ENCODE data around the gene UNC45B.
"Not testable (repeated sequence)": the region's sequence is repeated elsewhere in the genome, so short reads cannot be mapped to it uniquely, and the experiment has no call there.

The UNC45B gene

DNA sequence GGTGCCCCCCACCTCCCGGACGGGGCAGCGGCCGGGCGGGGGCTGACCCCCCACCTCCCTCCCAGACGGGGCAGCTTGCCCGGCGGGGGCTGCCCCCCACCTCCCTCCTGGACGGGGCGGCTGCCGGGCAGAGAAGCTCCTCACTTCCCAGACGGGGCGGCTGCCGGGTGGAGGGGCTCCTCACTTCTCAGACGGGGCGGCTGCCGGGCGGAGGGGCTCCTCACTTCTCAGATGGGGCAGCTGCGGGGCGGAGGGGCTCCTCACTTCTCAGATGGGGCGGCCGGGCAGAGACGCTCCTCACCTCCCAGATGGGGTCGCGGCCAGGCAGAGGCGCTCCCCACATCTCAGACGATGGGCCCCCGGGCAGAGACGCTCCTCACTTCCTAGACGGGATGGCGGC, 47.4 kb downstream of the UNC45B start:
- H3K18ac ChIP-seq (ENCODE audit: low read length) = not testable (repeated sequence)

DNA sequence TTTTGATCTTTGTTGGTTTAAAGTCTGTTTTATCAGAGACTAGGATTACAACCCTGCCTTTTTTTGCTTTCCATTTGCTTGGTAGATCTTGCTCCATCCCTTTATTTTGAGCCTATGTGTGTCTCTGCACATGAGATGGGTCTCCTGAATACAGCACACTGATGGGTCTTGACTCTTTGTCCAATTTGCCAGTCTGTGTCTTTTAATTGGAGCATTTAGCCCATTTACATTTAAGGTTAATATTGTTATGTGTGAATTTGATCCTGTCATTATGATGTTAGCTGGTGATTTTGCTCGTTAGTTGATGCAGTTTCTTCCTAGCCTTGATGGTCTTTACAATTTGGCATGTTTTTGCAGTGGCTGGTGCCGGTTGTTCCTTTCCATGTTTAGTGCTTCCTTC, 55.0 kb downstream of the UNC45B start:
- not testable (repeated sequence) for H3K4me1 ChIP-seq (ENCODE audit: control insufficient read depth in 2 of 2, insufficient read depth in 1 of 2, low read depth in 1 of 2, low read length in 2 of 2); H2AFZ ChIP-seq (ENCODE audit: low read length); H3K4ac ChIP-seq (ENCODE audit: low read length); H3K4me3 ChIP-seq (ENCODE audit: low read length in 2 of 2); H2BK5ac ChIP-seq (ENCODE audit: low read length); H2AK5ac ChIP-seq (ENCODE audit: low read depth, low read length); H2BK120ac ChIP-seq (ENCODE audit: low read depth, low read length); H3K9ac ChIP-seq (ENCODE audit: low read depth, low read length, poor library complexity); H2BK12ac ChIP-seq (ENCODE audit: low read length); H2BK15ac ChIP-seq (ENCODE audit: low read length); H4K8ac ChIP-seq (ENCODE audit: low read depth, low read length); H3K18ac ChIP-seq (ENCODE audit: low read length); H3K27me3 ChIP-seq (ENCODE audit: control insufficient read depth in 3 of 3, insufficient read depth in 3 of 3, low read depth in 1 of 3, low read length in 3 of 3); H3K23ac ChIP-seq (ENCODE audit: low read depth, low read length, poor library complexity); H3K4me2 ChIP-seq (ENCODE audit: insufficient read depth, low read length, poor library complexity, severe bottlenecking); H3K14ac ChIP-seq (ENCODE audit: low read length); H3K9me3 ChIP-seq (replicated peaks in 1 of 2; ENCODE audit: control insufficient read depth in 2 of 2, insufficient read depth in 1 of 2, low read depth in 1 of 2, low read length in 2 of 2); H3K36me3 ChIP-seq (replicated peaks in 1 of 2; ENCODE audit: control insufficient read depth in 2 of 2, insufficient read depth in 2 of 2, low read length in 2 of 2); H3K79me1 ChIP-seq (ENCODE audit: low read depth, low read length); DNase-seq (ENCODE audit: low spot score); H4K91ac ChIP-seq (ENCODE audit: low read depth, low read length, poor library complexity); H3K27ac ChIP-seq (replicated peaks; ENCODE audit: low read length)
- WGBS, 2 donors (ENCODE audit: extremely low coverage in 2 of 2, insufficient read length in 2 of 2, insufficient replicate concordance in 1 of 2) = no CpG with 5 or more reads among the region's 2 CpGs

More for the DNA sequence above, 47.4 kb downstream of the UNC45B start:
- H3K14ac ChIP-seq (ENCODE audit: low read length); H4K91ac ChIP-seq (ENCODE audit: low read depth, low read length, poor library complexity); H2BK12ac ChIP-seq (ENCODE audit: low read length); DNase-seq (ENCODE audit: low spot score); H2BK5ac ChIP-seq (ENCODE audit: low read length); H3K27me3 ChIP-seq (ENCODE audit: control insufficient read depth in 3 of 3, insufficient read depth in 3 of 3, low read depth in 1 of 3, low read length in 3 of 3); H4K8ac ChIP-seq (ENCODE audit: low read depth, low read length); H2BK15ac ChIP-seq (ENCODE audit: low read length); H3K4me2 ChIP-seq (ENCODE audit: insufficient read depth, low read length, poor library complexity, severe bottlenecking); H3K4ac ChIP-seq (ENCODE audit: low read length); H3K79me1 ChIP-seq (ENCODE audit: low read depth, low read length); H3K23ac ChIP-seq (ENCODE audit: low read depth, low read length, poor library complexity); H2BK120ac ChIP-seq (ENCODE audit: low read depth, low read length); H3K27ac ChIP-seq (replicated peaks; ENCODE audit: low read length); H3K9me3 ChIP-seq (replicated peaks in 1 of 2; ENCODE audit: control insufficient read depth in 2 of 2, insufficient read depth in 1 of 2, low read depth in 1 of 2, low read length in 2 of 2); H2AFZ ChIP-seq (ENCODE audit: low read length); H3K36me3 ChIP-seq (replicated peaks in 1 of 2; ENCODE audit: control insufficient read depth in 2 of 2, insufficient read depth in 2 of 2, low read length in 2 of 2); H3K9ac ChIP-seq (ENCODE audit: low read depth, low read length, poor library complexity); H3K4me1 ChIP-seq (ENCODE audit: control insufficient read depth in 2 of 2, insufficient read depth in 1 of 2, low read depth in 1 of 2, low read length in 2 of 2); H3K4me3 ChIP-seq (ENCODE audit: low read length in 2 of 2); H2AK5ac ChIP-seq (ENCODE audit: low read depth, low read length): not testable (repeated sequence)
- WGBS, 2 donors (ENCODE audit: extremely low coverage in 2 of 2, insufficient read length in 2 of 2, insufficient replicate concordance in 1 of 2) = no CpG with 5 or more reads among the region's 31 CpGs

DNA sequence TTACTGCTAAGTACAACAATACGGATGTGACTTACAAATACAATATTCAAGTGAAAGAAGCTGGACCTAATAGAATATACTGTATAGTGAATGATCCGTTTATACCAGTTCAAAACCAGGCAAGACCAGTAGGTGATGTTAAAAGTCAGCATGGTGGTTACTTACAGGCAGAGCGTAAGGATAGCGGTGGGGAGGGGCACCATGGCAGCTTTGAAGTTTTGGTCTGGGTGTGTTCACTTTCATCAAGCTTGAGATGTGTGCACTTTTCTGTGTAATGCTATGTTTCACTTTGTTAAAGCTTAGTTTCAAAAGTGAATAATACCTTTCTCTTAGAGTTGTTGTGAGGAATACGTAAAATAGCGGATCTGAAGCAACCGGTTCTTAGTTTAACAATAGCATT, 63.1 kb downstream of the UNC45B start:
- H3K23ac ChIP-seq (ENCODE audit: low read depth, low read length, poor library complexity) = no peak overlapping the region
- no peak overlapping the region for H3K4ac ChIP-seq (ENCODE audit: low read length)
- H4K91ac ChIP-seq (ENCODE audit: low read depth, low read length, poor library complexity) = no peak overlapping the region
- H4K8ac ChIP-seq (ENCODE audit: low read depth, low read length) = no peak overlapping the region
- H2BK15ac ChIP-seq (ENCODE audit: low read length) = no peak overlapping the region
- no peaks in the 10 kb centered on the region for H3K36me3 ChIP-seq (replicated peaks in 1 of 2; ENCODE audit: control insufficient read depth in 2 of 2, insufficient read depth in 2 of 2, low read length in 2 of 2)
- no peak overlapping the region for H2AK5ac ChIP-seq (ENCODE audit: low read depth, low read length)
- no peak overlapping the region for H3K9ac ChIP-seq (ENCODE audit: low read depth, low read length, poor library complexity)
- no peak overlapping the region for H3K4me3 ChIP-seq (ENCODE audit: low read length in 2 of 2)
- H2AFZ ChIP-seq (ENCODE audit: low read length) = no peak overlapping the region
- H3K4me2 ChIP-seq (ENCODE audit: insufficient read depth, low read length, poor library complexity, severe bottlenecking) = no peak overlapping the region
- H3K79me1 ChIP-seq (ENCODE audit: low read depth, low read length) = no peaks in the 10 kb centered on the region
- no peaks in the 10 kb centered on the region for H3K9me3 ChIP-seq (replicated peaks in 1 of 2; ENCODE audit: control insufficient read depth in 2 of 2, insufficient read depth in 1 of 2, low read depth in 1 of 2, low read length in 2 of 2)
- H3K14ac ChIP-seq (ENCODE audit: low read length) = no peak overlapping the region
- WGBS, 2 donors (ENCODE audit: extremely low coverage in 2 of 2, insufficient read length in 2 of 2, insufficient replicate concordance in 1 of 2) = no CpG with 5 or more reads among the region's 7 CpGs
- no peak overlapping the region for H3K18ac ChIP-seq (ENCODE audit: low read length)
- no peaks in the 10 kb centered on the region for H3K4me1 ChIP-seq (ENCODE audit: control insufficient read depth in 2 of 2, insufficient read depth in 1 of 2, low read depth in 1 of 2, low read length in 2 of 2)
- H3K27me3 ChIP-seq (ENCODE audit: control insufficient read depth in 3 of 3, insufficient read depth in 3 of 3, low read depth in 1 of 3, low read length in 3 of 3) = peaks cover 0 to 13% (median 0%) of the 10 kb centered on the region in 3 experiments
- no peak overlapping the region for H2BK12ac ChIP-seq (ENCODE audit: low read length)
- DNase-seq (ENCODE audit: low spot score) = no peak
- no peak overlapping the region for H2BK5ac ChIP-seq (ENCODE audit: low read length)
- no peak overlapping the region for H2BK120ac ChIP-seq (ENCODE audit: low read depth, low read length)
- H3K27ac ChIP-seq (replicated peaks; ENCODE audit: low read length) = no peak overlapping the region

DNA sequence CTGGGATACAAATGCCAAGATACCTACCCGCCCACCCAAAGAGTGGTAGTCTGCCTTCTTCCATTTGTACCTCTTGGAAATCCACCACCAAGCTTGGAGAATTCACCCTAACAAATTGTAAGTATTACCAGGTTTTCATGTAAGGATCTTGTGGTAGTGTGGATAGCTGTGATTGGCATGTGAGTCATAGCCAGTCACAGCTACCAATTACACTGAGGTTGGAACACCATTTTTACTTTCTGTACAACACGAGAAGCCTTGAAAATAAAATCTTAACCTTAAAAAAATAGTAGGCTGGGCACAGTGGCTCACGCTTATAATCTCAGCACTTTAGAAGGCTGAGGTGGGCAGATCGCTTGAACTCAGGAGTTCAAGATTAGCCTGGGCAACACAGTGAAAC, 65.1 kb downstream of the UNC45B start:
- Histone ChIP-seq H2BK5ac (ENCODE audit: low read length) (no peak overlapping the region), H4K91ac (ENCODE audit: low read depth, low read length, poor library complexity) (no peak overlapping the region), H2AFZ (ENCODE audit: low read length) (no peak overlapping the region), H2BK12ac (ENCODE audit: low read length) (no peak overlapping the region), H4K8ac (ENCODE audit: low read depth, low read length) (no peak overlapping the region), H3K9ac (ENCODE audit: low read depth, low read length, poor library complexity) (no peak overlapping the region), H3K14ac (ENCODE audit: low read length) (no peak overlapping the region), H3K79me1 (ENCODE audit: low read depth, low read length) (no peaks in the 10 kb centered on the region), H3K27ac (replicated peaks; ENCODE audit: low read length) (no peak overlapping the region), H3K4me3 (ENCODE audit: low read length in 2 of 2) (no peak overlapping the region), H3K36me3 (replicated peaks in 1 of 2; ENCODE audit: control insufficient read depth in 2 of 2, insufficient read depth in 2 of 2, low read length in 2 of 2) (no peaks in the 10 kb centered on the region), H3K4me2 (ENCODE audit: insufficient read depth, low read length, poor library complexity, severe bottlenecking) (no peak overlapping the region), H3K9me3 (replicated peaks in 1 of 2; ENCODE audit: control insufficient read depth in 2 of 2, insufficient read depth in 1 of 2, low read depth in 1 of 2, low read length in 2 of 2) (no peaks in the 10 kb centered on the region), H3K23ac (ENCODE audit: low read depth, low read length, poor library complexity) (no peak overlapping the region), H3K27me3 (ENCODE audit: control insufficient read depth in 3 of 3, insufficient read depth in 3 of 3, low read depth in 1 of 3, low read length in 3 of 3) (peaks cover 0 to 20% (median 0%) of the 10 kb centered on the region in 3 experiments), H3K4me1 (ENCODE audit: control insufficient read depth in 2 of 2, insufficient read depth in 1 of 2, low read depth in 1 of 2, low read length in 2 of 2) (no peaks in the 10 kb centered on the region), H2AK5ac (ENCODE audit: low read depth, low read length) (no peak overlapping the region), H2BK15ac (ENCODE audit: low read length) (no peak overlapping the region), H2BK120ac (ENCODE audit: low read depth, low read length) (no peak overlapping the region), H3K18ac (ENCODE audit: low read length) (no peak overlapping the region), H3K4ac (ENCODE audit: low read length) (no peak overlapping the region)
- DNase-seq (ENCODE audit: low spot score) = no peak
- WGBS, 2 donors (ENCODE audit: extremely low coverage in 2 of 2, insufficient read length in 2 of 2, insufficient replicate concordance in 1 of 2) = no CpG with 5 or more reads among the region's 4 CpGs

All from neuronal stem cell (in vitro differentiated cells).